Naive B cell (primary cell): ENCODE measurements around the gene IFT43. TPM values are rescaled to one million over a fixed set of nuclear protein-coding genes. Genes with fewer than 3 reads are reported as not detected.
A peak's percentile ranks its signal among the peaks of the same experiment; 100 is the strongest.

ENCODE experiments used
- ATAC-seq, 2 donors: fragments of 150-1000 bp; cut with Tn5 transposase; 2 replicates each; pipeline ENCODE4 v1.10.0; 2021; ENCODE audit warnings: low read depth in 2 of 2, mild to moderate bottlenecking in 2 of 2, moderate library complexity in 2 of 2
- DNase-seq: peaks from one replicate; pipeline ENCODE4 v3.0.0; 2022
- H3K27ac Mint-ChIP-seq, 6 donors: one replicate each; pipeline ENCODE4 v1.8.0; 2020 to 2022; ENCODE audit warnings: mild to moderate bottlenecking in 6 of 6, mixed read lengths in 6 of 6, moderate library complexity in 5 of 6, inconsistent platforms in 2 of 6
- H3K27me3 Mint-ChIP-seq, 3 donors: one replicate each; pipeline ENCODE4 v1.8.0; 2021 to 2022; ENCODE audit warnings: mixed read lengths in 3 of 3, mild to moderate bottlenecking in 1 of 3
- H3K36me3 Mint-ChIP-seq, 2 donors: one replicate each; pipeline ENCODE4 v1.8.0; 2020 to 2022; ENCODE audit warnings: mixed read lengths in 2 of 2, inconsistent platforms in 1 of 2, mild to moderate bottlenecking in 1 of 2
- H3K4me1 Mint-ChIP-seq, 3 donors: one replicate each; pipeline ENCODE4 v1.8.0; 2020 to 2022; ENCODE audit warnings: mixed read lengths in 3 of 3, inconsistent platforms in 1 of 3, mild to moderate bottlenecking in 1 of 3, moderate library complexity in 1 of 3
- H3K4me3 Mint-ChIP-seq, 8 donors: one replicate each; pipeline ENCODE4 v1.8.0; 2020 to 2022; ENCODE audit warnings: mild to moderate bottlenecking in 8 of 8, mixed read lengths in 8 of 8, moderate library complexity in 8 of 8, inconsistent platforms in 2 of 8
- H3K9me3 Mint-ChIP-seq, 7 donors: one replicate each; pipeline ENCODE4 v1.8.0; 2020 to 2022; ENCODE audit warnings: mixed read lengths in 7 of 7, mild to moderate bottlenecking in 5 of 7, inconsistent platforms in 2 of 7, moderate library complexity in 1 of 7
- polyA plus RNA-seq, 6 donors: library from polyadenylated mRNA; unstranded; fragments of 300-500 nt; fragmentation: Illumina TruSeq; gene quantifications; one replicate each; pipeline ENCODE4 v1.2.3, GENCODE V29; 2021; ENCODE audit warnings: low read depth in 6 of 6

Gene IFT43
- polyA plus RNA-seq, 6 donors from 2014 or later = 13.5 to 25.9 (median 19.7) TPM

- no peak overlapping the region for H3K27ac Mint-ChIP-seq
- DNase-seq = no peak
- H3K4me1 Mint-ChIP-seq = peaks cover 0 to 5% (median 0%) of the 10 kb centered on the region in 3 donors
- no peaks in the 10 kb centered on the region for H3K9me3 Mint-ChIP-seq
- H3K4me3 Mint-ChIP-seq = no peak overlapping the region
- H3K27me3 Mint-ChIP-seq = no peaks in the 10 kb centered on the region
- no peaks in the 10 kb centered on the region for H3K36me3 Mint-ChIP-seq
- ATAC-seq = no peak
These were observed 64.7 kb downstream of the IFT43 start for GRCh38 chr14:76050250-76050649.

GRCh38 chr14:76050797-76051392 lies 65.3 kb downstream of the IFT43 start:
- DNase-seq (peak; percentile 29), ATAC-seq (peak in 1 of 2 donors; percentile 16)
- Mint-ChIP-seq H3K4me3 (no peak overlapping the region), H3K4me1 (peaks cover 0 to 3% (median 0%) of the 10 kb centered on the region in 3 donors), H3K9me3 (no peaks in the 10 kb centered on the region), H3K36me3 (no peaks in the 10 kb centered on the region), H3K27me3 (no peaks in the 10 kb centered on the region), H3K27ac (no peak overlapping the region)

- no peak for DNase-seq
- H3K36me3 Mint-ChIP-seq = no peaks in the 10 kb centered on the region
- ATAC-seq = no peak
- no peaks in the 10 kb centered on the region for H3K4me1 Mint-ChIP-seq
- H3K27me3 Mint-ChIP-seq = no peaks in the 10 kb centered on the region
- no peak overlapping the region for H3K27ac Mint-ChIP-seq
- no peaks in the 10 kb centered on the region for H3K9me3 Mint-ChIP-seq
- H3K4me3 Mint-ChIP-seq = no peak overlapping the region
These were observed 66.3 kb downstream of the IFT43 start for GRCh38 chr14:76051717-76052465.

GRCh38 chr14:76053572-76054355 lies 68.2 kb downstream of the IFT43 start:
- no peak for ATAC-seq
- Mint-ChIP-seq H3K27ac (no peak overlapping the region), H3K9me3 (no peaks in the 10 kb centered on the region), H3K4me3 (no peak overlapping the region), H3K27me3 (no peaks in the 10 kb centered on the region), H3K4me1 (no peaks in the 10 kb centered on the region), H3K36me3 (no peaks in the 10 kb centered on the region)
- no peak for DNase-seq

- H3K4me1 Mint-ChIP-seq = no peaks in the 10 kb centered on the region
These were observed 69.8 kb downstream of the IFT43 start for GRCh38 chr14:76055330-76055729.

GRCh38 chr14:76056128-76056527 lies 70.6 kb downstream of the IFT43 start:
- no peak overlapping the region for H3K4me3 Mint-ChIP-seq
- peak overlapping the region in 1 of 6 donors; percentile 5 for H3K27ac Mint-ChIP-seq
- DNase-seq = no peak
- H3K4me1 Mint-ChIP-seq = no peaks in the 10 kb centered on the region
- ATAC-seq = no peak
- H3K27me3 Mint-ChIP-seq = no peaks in the 10 kb centered on the region
- peaks cover 10 to 17% of the 10 kb centered on the region in 2 donors for H3K36me3 Mint-ChIP-seq
- H3K9me3 Mint-ChIP-seq = no peaks in the 10 kb centered on the region

More at GRCh38 chr14:76055330-76055729, 69.8 kb downstream of the IFT43 start:
- no peaks in the 10 kb centered on the region for H3K27me3 Mint-ChIP-seq
- DNase-seq (no peak), ATAC-seq (no peak)
- peaks cover 8 to 11% of the 10 kb centered on the region in 2 donors for H3K36me3 Mint-ChIP-seq
- no peak overlapping the region for H3K4me3 Mint-ChIP-seq
- H3K27ac Mint-ChIP-seq = no peak overlapping the region
- no peaks in the 10 kb centered on the region for H3K9me3 Mint-ChIP-seq

GRCh38 chr14:76057914-76058313 lies 72.4 kb downstream of the IFT43 start:
- Mint-ChIP-seq H3K4me1 (no peaks in the 10 kb centered on the region), H3K9me3 (no peaks in the 10 kb centered on the region), H3K27ac (peak overlapping the region in 1 of 6 donors; percentile 66), H3K36me3 (peaks cover 16 to 23% of the 10 kb centered on the region in 2 donors), H3K4me3 (no peak overlapping the region), H3K27me3 (no peaks in the 10 kb centered on the region)
- DNase-seq = no peak
- ATAC-seq = no peak

- no peak for ATAC-seq
- Mint-ChIP-seq H3K36me3 (peaks cover 40 to 54% of the 10 kb centered on the region in 2 donors), H3K9me3 (peaks cover 0 to 14% (median 6%) of the 10 kb centered on the region in 7 donors), H3K27ac (no peak overlapping the region), H3K4me3 (no peak overlapping the region), H3K27me3 (no peaks in the 10 kb centered on the region), H3K4me1 (no peaks in the 10 kb centered on the region)
- no peak for DNase-seq
These were observed 77.8 kb downstream of the IFT43 start for GRCh38 chr14:76063327-76063726.

GRCh38 chr14:76065519-76065918 lies 80.0 kb downstream of the IFT43 start:
- ATAC-seq (no peak), DNase-seq (no peak)
- Mint-ChIP-seq H3K36me3 (peaks cover 32 to 50% of the 10 kb centered on the region in 2 donors), H3K27ac (no peak overlapping the region), H3K9me3 (peaks cover 0 to 14% (median 6%) of the 10 kb centered on the region in 7 donors), H3K4me1 (peaks cover 0 to 2% (median 0%) of the 10 kb centered on the region in 3 donors), H3K27me3 (no peaks in the 10 kb centered on the region), H3K4me3 (no peak overlapping the region)

- H3K36me3 Mint-ChIP-seq = peaks cover 26 to 52% of the 10 kb centered on the region in 2 donors
These were observed 82.0 kb downstream of the IFT43 start for GRCh38 chr14:76067536-76067935.

GRCh38 chr14:76073717-76074116 lies 88.2 kb downstream of the IFT43 start:
- no peak for DNase-seq
- H3K27me3 Mint-ChIP-seq = no peaks in the 10 kb centered on the region
- H3K27ac Mint-ChIP-seq = no peak overlapping the region
- H3K4me3 Mint-ChIP-seq = no peak overlapping the region
- no peaks in the 10 kb centered on the region for H3K9me3 Mint-ChIP-seq
- peaks cover 7 to 31% of the 10 kb centered on the region in 2 donors for H3K36me3 Mint-ChIP-seq
- ATAC-seq = no peak
- H3K4me1 Mint-ChIP-seq = peaks cover 0 to 2% (median 0%) of the 10 kb centered on the region in 3 donors

More at GRCh38 chr14:76067536-76067935, 82.0 kb downstream of the IFT43 start:
- no peak for DNase-seq
- H3K4me3 Mint-ChIP-seq = no peak overlapping the region
- ATAC-seq = no peak
- peak overlapping the region in 1 of 6 donors; percentile 42 for H3K27ac Mint-ChIP-seq
- H3K4me1 Mint-ChIP-seq = peaks cover 0 to 2% (median 0%) of the 10 kb centered on the region in 3 donors
- peaks cover 0 to 14% (median 6%) of the 10 kb centered on the region in 7 donors for H3K9me3 Mint-ChIP-seq
- no peaks in the 10 kb centered on the region for H3K27me3 Mint-ChIP-seq

- H3K4me1 Mint-ChIP-seq = no peaks in the 10 kb centered on the region
- no peak overlapping the region for H3K4me3 Mint-ChIP-seq
- H3K9me3 Mint-ChIP-seq = no peaks in the 10 kb centered on the region
- no peak for DNase-seq
- no peaks in the 10 kb centered on the region for H3K27me3 Mint-ChIP-seq
- H3K27ac Mint-ChIP-seq = no peak overlapping the region
- peaks cover 7 to 15% of the 10 kb centered on the region in 2 donors for H3K36me3 Mint-ChIP-seq
- ATAC-seq = no peak
These were observed 91.8 kb downstream of the IFT43 start for GRCh38 chr14:76077340-76077739.

GRCh38 chr14:76078501-76078900 lies 92.9 kb downstream of the IFT43 start:
- Mint-ChIP-seq H3K27ac (peak overlapping the region in 1 of 6 donors; percentile 54), H3K27me3 (no peaks in the 10 kb centered on the region), H3K36me3 (peaks cover 7 to 20% of the 10 kb centered on the region in 2 donors), H3K9me3 (no peaks in the 10 kb centered on the region), H3K4me1 (no peaks in the 10 kb centered on the region), H3K4me3 (no peak overlapping the region)
- no peak for DNase-seq
- no peak for ATAC-seq
